ENCODE measurements around the gene BNC2.

Gene BNC2

DNA sequence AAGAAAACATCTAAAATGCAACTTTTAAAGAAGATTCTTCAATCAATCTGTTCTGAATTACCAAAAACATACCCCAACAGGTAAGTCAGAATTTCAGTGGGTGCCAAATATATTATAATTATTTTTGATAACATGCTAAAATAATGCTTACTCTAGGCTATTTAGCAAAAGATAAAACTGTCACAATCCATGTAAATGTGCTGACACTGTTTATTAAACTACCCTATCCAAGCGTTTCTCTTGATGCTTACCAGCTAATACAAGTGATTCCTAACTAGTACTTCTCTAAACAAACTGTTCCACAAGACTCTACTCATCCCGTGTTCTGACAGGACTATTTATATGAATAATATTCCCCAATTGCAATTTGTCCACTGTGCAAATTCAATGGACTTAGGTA, 236.7 kb downstream of the BNC2 start:
- peaks cover 19% of the 10 kb centered on the region for H3K27me3 ChIP-seq (ENCODE audit: insufficient read depth, low read length, poor library complexity, severe bottlenecking)
- H3K4me1 ChIP-seq (ENCODE audit: insufficient read depth, low read length, poor library complexity, severe bottlenecking) = peaks cover 23% of the 10 kb centered on the region
- no peaks in the 10 kb centered on the region for H3K79me2 ChIP-seq (ENCODE audit: insufficient read depth, low read length)
- no peaks in the 10 kb centered on the region for H3F3A ChIP-seq (ENCODE audit: low read depth)
- TF ChIP-seq CTCF (conservative IDR thresholded peaks at IDR 0.05; ENCODE audit: low read length) (no peak), EZH2phosphoT487 (IDR thresholded peaks at IDR 0.05; ENCODE audit: borderline replicate concordance) (no peak)
- no peak overlapping the region for H2AFZ ChIP-seq (ENCODE audit: low read length)
- no peaks in the 10 kb centered on the region for H3K9me2 ChIP-seq (replicated peaks; ENCODE audit: low read depth, low read length)
- no peaks in the 10 kb centered on the region for H4K20me1 ChIP-seq (ENCODE audit: insufficient read depth, low read length, poor library complexity, severe bottlenecking)
- H3K9me3 ChIP-seq (ENCODE audit: insufficient read depth, low read depth, low read length) = no peaks in the 10 kb centered on the region
- H3K36me3 ChIP-seq (ENCODE audit: insufficient read depth, low read length) = no peaks in the 10 kb centered on the region
- H3K4me2 ChIP-seq (ENCODE audit: low read depth, low read length, poor library complexity, severe bottlenecking) = no peak overlapping the region
- H3K9ac ChIP-seq (ENCODE audit: low read depth, low read length, poor library complexity, severe bottlenecking) = no peak overlapping the region
- H3K4me3 ChIP-seq (ENCODE audit: low read length, poor library complexity, severe bottlenecking) = no peak overlapping the region

GRCh38 chr9:16628413-16628812, 242.1 kb downstream of the BNC2 start:
- peak overlapping the region; percentile 16 for H3K9ac ChIP-seq (ENCODE audit: low read depth, low read length, poor library complexity, severe bottlenecking)
- H3K4me1 ChIP-seq (ENCODE audit: insufficient read depth, low read length, poor library complexity, severe bottlenecking) = peaks cover 60% of the 10 kb centered on the region
- 0 out of 2 replicates have a peak, but pooled peaks cover 2% of the 10 kb centered on the region for H3F3A ChIP-seq (ENCODE audit: low read depth)
- H3K9me2 ChIP-seq (replicated peaks; ENCODE audit: low read depth, low read length) = no peaks in the 10 kb centered on the region
- H3K4me3 ChIP-seq (ENCODE audit: low read length, poor library complexity, severe bottlenecking) = no peak overlapping the region
- no peaks in the 10 kb centered on the region for H3K79me2 ChIP-seq (ENCODE audit: insufficient read depth, low read length)
- TF ChIP-seq CTCF (conservative IDR thresholded peaks at IDR 0.05; ENCODE audit: low read length) (no peak), EZH2phosphoT487 (IDR thresholded peaks at IDR 0.05; ENCODE audit: borderline replicate concordance) (no peak)
- H4K20me1 ChIP-seq (ENCODE audit: insufficient read depth, low read length, poor library complexity, severe bottlenecking) = no peaks in the 10 kb centered on the region
- no peaks in the 10 kb centered on the region for H3K36me3 ChIP-seq (ENCODE audit: insufficient read depth, low read length)
- peak overlapping the region; percentile 67 for H2AFZ ChIP-seq (ENCODE audit: low read length)
- H3K9me3 ChIP-seq (ENCODE audit: insufficient read depth, low read depth, low read length) = no peaks in the 10 kb centered on the region
- no peaks in the 10 kb centered on the region for H3K27me3 ChIP-seq (ENCODE audit: insufficient read depth, low read length, poor library complexity, severe bottlenecking)
- H3K4me2 ChIP-seq (ENCODE audit: low read depth, low read length, poor library complexity, severe bottlenecking) = peak overlapping the region; percentile 32

- no peaks in the 10 kb centered on the region for H3K9me3 ChIP-seq (ENCODE audit: insufficient read depth, low read depth, low read length)
- no peaks in the 10 kb centered on the region for H3K27me3 ChIP-seq (ENCODE audit: insufficient read depth, low read length, poor library complexity, severe bottlenecking)
- H3K79me2 ChIP-seq (ENCODE audit: insufficient read depth, low read length) = no peaks in the 10 kb centered on the region
- no peaks in the 10 kb centered on the region for H4K20me1 ChIP-seq (ENCODE audit: insufficient read depth, low read length, poor library complexity, severe bottlenecking)
- peaks cover 64% of the 10 kb centered on the region for H3K4me1 ChIP-seq (ENCODE audit: insufficient read depth, low read length, poor library complexity, severe bottlenecking)
- H3K4me3 ChIP-seq (ENCODE audit: low read length, poor library complexity, severe bottlenecking) = no peak overlapping the region
- H3K9ac ChIP-seq (ENCODE audit: low read depth, low read length, poor library complexity, severe bottlenecking) = peak overlapping the region; percentile 16
- no peaks in the 10 kb centered on the region for H3K36me3 ChIP-seq (ENCODE audit: insufficient read depth, low read length)
- peak overlapping the region; percentile 67 for H2AFZ ChIP-seq (ENCODE audit: low read length)
- H3K9me2 ChIP-seq (replicated peaks; ENCODE audit: low read depth, low read length) = no peaks in the 10 kb centered on the region
- H3F3A ChIP-seq (ENCODE audit: low read depth) = 0 out of 2 replicates have a peak, but pooled peaks cover 2% of the 10 kb centered on the region
- TF ChIP-seq EZH2phosphoT487 (IDR thresholded peaks at IDR 0.05; ENCODE audit: borderline replicate concordance) (no peak), CTCF (conservative IDR thresholded peaks at IDR 0.05; ENCODE audit: low read length) (no peak)
- peak overlapping the region; percentile 32 for H3K4me2 ChIP-seq (ENCODE audit: low read depth, low read length, poor library complexity, severe bottlenecking)
Measured at GRCh38 chr9:16627967-16628366, 242.5 kb downstream of the BNC2 start.

Measured in Loucy (cell line).